Activated naive CD4-positive, alpha-beta T cell treated with anti-CD3 and anti-CD28 coated beads, Interleukin-2, amount 10 ng/mL, durations not matched to agents 7 days and 5 days (primary cell): Measurements from ENCODE around the gene CHPF2.

Experiments
- CTCF ChIA-PET: fragments of 350-600 bp; sonication (Branson Sonifier 250); formaldehyde crosslinking; loops from one replicate; lab custom pipeline; 2021; ENCODE audit warnings: antibody characterized with exemption; lab: Charles Lee
- DNase-seq: peaks from one replicate; pipeline ENCODE4 v3.0.0-alpha.2; 2020
- H3K27ac Mint-ChIP-seq: one replicate; pipeline ENCODE4 v1.8.0; 2021; ENCODE audit warnings: mild to moderate bottlenecking, moderate library complexity, mixed read lengths
- H3K27me3 Mint-ChIP-seq: one replicate; pipeline ENCODE4 v1.8.0; 2021; ENCODE audit warnings: mild to moderate bottlenecking, mixed read lengths
- H3K36me3 Mint-ChIP-seq: one replicate; pipeline ENCODE4 v1.8.0; 2021; ENCODE audit warnings: mixed read lengths
- H3K4me1 Mint-ChIP-seq: one replicate; pipeline ENCODE4 v1.8.0; 2021; ENCODE audit warnings: mixed read lengths
- H3K4me3 Mint-ChIP-seq: one replicate; pipeline ENCODE4 v1.8.0; 2021; ENCODE audit warnings: mild to moderate bottlenecking, moderate library complexity, mixed read lengths
- H3K9me3 Mint-ChIP-seq: one replicate; pipeline ENCODE4 v1.8.0; 2021; ENCODE audit warnings: mixed read lengths

CHPF2 gene

GRCh38 chr7:151232917-151233701, 826 bp downstream of the CHPF2 start:
- peak; percentile 78 for DNase-seq
- Mint-ChIP-seq H3K4me3 (peak overlapping the region; percentile 100), H3K27me3 (peaks cover 19% of the 10 kb centered on the region), H3K9me3 (no peaks in the 10 kb centered on the region), H3K27ac (peak overlapping the region; percentile 98), H3K36me3 (peaks cover 24% of the 10 kb centered on the region), H3K4me1 (peaks cover 37% of the 10 kb centered on the region)
- CTCF ChIA-PET, result interaction anchor here (0.8 to 4.3 kb wide), 4 partner anchors 11 to 270 kb away, joined by 3 to 39 read pairs (median 4); no protein-coding TSS in a partner anchor

GRCh38 chr7:151233804-151234203, 1.5 kb downstream of the CHPF2 start:
- Mint-ChIP-seq H3K27me3 (peaks cover 19% of the 10 kb centered on the region), H3K4me3 (peak overlapping the region; percentile 100), H3K9me3 (no peaks in the 10 kb centered on the region), H3K4me1 (peaks cover 35% of the 10 kb centered on the region), H3K36me3 (peaks cover 24% of the 10 kb centered on the region), H3K27ac (peak overlapping the region; percentile 98)
- no peak for DNase-seq
- CTCF ChIA-PET, result interaction anchor here (1.5 to 4.3 kb wide), 2 partner anchors 10 to 13 kb away, joined by 5 to 39 read pairs; no protein-coding TSS in a partner anchor

- Mint-ChIP-seq H3K36me3 (peaks cover 24% of the 10 kb centered on the region), H3K9me3 (no peaks in the 10 kb centered on the region), H3K4me1 (peaks cover 35% of the 10 kb centered on the region), H3K27ac (no peak overlapping the region), H3K4me3 (peak overlapping the region; percentile 13), H3K27me3 (peaks cover 8% of the 10 kb centered on the region)
- DNase-seq, result no peak
- CTCF ChIA-PET, result interaction anchor here (0.6 to 4.3 kb wide), 3 partner anchors 8 to 315 kb away, joined by 3 to 39 read pairs (median 5); no protein-coding TSS in a partner anchor
Observed at GRCh38 chr7:151235091-151235787, 3.0 kb downstream of the CHPF2 start.

- no peak for DNase-seq
- no peak overlapping the region for H3K4me3 Mint-ChIP-seq
- peaks cover 32% of the 10 kb centered on the region for H3K4me1 Mint-ChIP-seq
- H3K27me3 Mint-ChIP-seq, result peaks cover 8% of the 10 kb centered on the region
- H3K36me3 Mint-ChIP-seq, result peaks cover 24% of the 10 kb centered on the region
- no peak overlapping the region for H3K27ac Mint-ChIP-seq
- CTCF ChIA-PET, result interaction anchor here (1.0 to 1.4 kb wide), 4 partner anchors 8 to 251 kb away, joined by 3 to 5 read pairs (median 4); no protein-coding TSS in a partner anchor
- H3K9me3 Mint-ChIP-seq, result no peaks in the 10 kb centered on the region
Observed at GRCh38 chr7:151236406-151236805, 4.1 kb downstream of the CHPF2 start.

GRCh38 chr7:151237244-151238189, 5.2 kb downstream of the CHPF2 start:
- H3K4me3 Mint-ChIP-seq, result no peak overlapping the region
- CTCF ChIA-PET, result interaction anchor here (1.4 kb wide), 1 partner anchor 10 kb away, joined by 4 read pairs; no protein-coding TSS in a partner anchor
- no peaks in the 10 kb centered on the region for H3K27me3 Mint-ChIP-seq
- no peak for DNase-seq
- H3K4me1 Mint-ChIP-seq, result peaks cover 24% of the 10 kb centered on the region
- no peak overlapping the region for H3K27ac Mint-ChIP-seq
- H3K36me3 Mint-ChIP-seq, result peaks cover 24% of the 10 kb centered on the region
- no peaks in the 10 kb centered on the region for H3K9me3 Mint-ChIP-seq

- no peaks in the 10 kb centered on the region for H3K9me3 Mint-ChIP-seq
- CTCF ChIA-PET, result no interaction called here
- no peaks in the 10 kb centered on the region for H3K27me3 Mint-ChIP-seq
- H3K27ac Mint-ChIP-seq, result no peak overlapping the region
- DNase-seq, result no peak
- peaks cover 20% of the 10 kb centered on the region for H3K36me3 Mint-ChIP-seq
- H3K4me3 Mint-ChIP-seq, result no peak overlapping the region
- peaks cover 29% of the 10 kb centered on the region for H3K4me1 Mint-ChIP-seq
Observed at GRCh38 chr7:151238190-151238810, 6.0 kb downstream of the CHPF2 start.

GRCh38 chr7:151238924-151239836, 6.9 kb downstream of the CHPF2 start:
- no peak overlapping the region for H3K4me3 Mint-ChIP-seq
- no peak overlapping the region for H3K27ac Mint-ChIP-seq
- DNase-seq, result no peak
- CTCF ChIA-PET, result interaction anchor here (1.3 kb wide), 1 partner anchor 12 kb away, joined by 3 read pairs; the partner anchor contains the start of gene ABCF2
- no peaks in the 10 kb centered on the region for H3K9me3 Mint-ChIP-seq
- no peaks in the 10 kb centered on the region for H3K27me3 Mint-ChIP-seq
- H3K4me1 Mint-ChIP-seq, result peaks cover 30% of the 10 kb centered on the region
- peaks cover 16% of the 10 kb centered on the region for H3K36me3 Mint-ChIP-seq

- CTCF ChIA-PET, result interaction anchor here (1.3 kb wide), 1 partner anchor 13 kb away, joined by 3 read pairs; the partner anchor contains the start of gene ABCF2
- H3K4me3 Mint-ChIP-seq, result no peak overlapping the region
Observed at GRCh38 chr7:151239837-151240459, 7.7 kb downstream of the CHPF2 start.

GRCh38 chr7:151240536-151240935, 8.3 kb downstream of the CHPF2 start:
- Mint-ChIP-seq H3K9me3 (no peaks in the 10 kb centered on the region), H3K27me3 (peaks cover 10% of the 10 kb centered on the region), H3K4me3 (no peak overlapping the region), H3K27ac (no peak overlapping the region), H3K36me3 (peaks cover 10% of the 10 kb centered on the region), H3K4me1 (peaks cover 27% of the 10 kb centered on the region)
- CTCF ChIA-PET, result no interaction called here
- DNase-seq, result no peak

More at GRCh38 chr7:151239837-151240459, 7.7 kb downstream of the CHPF2 start:
- Mint-ChIP-seq H3K27ac (peak overlapping the region; percentile 53), H3K36me3 (peaks cover 13% of the 10 kb centered on the region), H3K9me3 (no peaks in the 10 kb centered on the region), H3K27me3 (peaks cover 5% of the 10 kb centered on the region), H3K4me1 (peaks cover 30% of the 10 kb centered on the region)
- DNase-seq, result no peak

GRCh38 chr7:151240942-151241754, 8.9 kb downstream of the CHPF2 start:
- Mint-ChIP-seq H3K27me3 (peaks cover 16% of the 10 kb centered on the region), H3K27ac (peak overlapping the region; percentile 73)
- CTCF ChIA-PET, result no interaction called here

GRCh38 chr7:151241755-151242096, 9.4 kb downstream of the CHPF2 start:
- CTCF ChIA-PET, result interaction anchor here (3.5 kb wide), 1 partner anchor 118 kb away, joined by 24 read pairs; no protein-coding TSS in a partner anchor
- Mint-ChIP-seq H3K9me3 (no peaks in the 10 kb centered on the region), H3K27ac (peak overlapping the region; percentile 73), H3K27me3 (peaks cover 22% of the 10 kb centered on the region), H3K4me3 (no peak overlapping the region), H3K4me1 (peaks cover 28% of the 10 kb centered on the region), H3K36me3 (peaks cover 4% of the 10 kb centered on the region)
- no peak for DNase-seq

More at GRCh38 chr7:151240942-151241754, 8.9 kb downstream of the CHPF2 start:
- peaks cover 28% of the 10 kb centered on the region for H3K4me1 Mint-ChIP-seq
- H3K9me3 Mint-ChIP-seq, result no peaks in the 10 kb centered on the region
- no peak for DNase-seq
- no peak overlapping the region for H3K4me3 Mint-ChIP-seq
- peaks cover 10% of the 10 kb centered on the region for H3K36me3 Mint-ChIP-seq
